Suprapubic skin (tissue), 4 donors: ENCODE results near the gene TMEM164. TPM values are rescaled to one million over a fixed set of nuclear protein-coding genes. Genes with fewer than 3 reads are reported as not detected.
"Not testable (repeated sequence)": the region's sequence is repeated elsewhere in the genome, so short reads cannot be mapped to it uniquely, and the experiment has no call there.

Source experiments
- DNase-seq, 2 donors: peaks; one replicate each; pipeline ENCODE4 v3.0.0-alpha.2; 2019; ENCODE audit warnings: low spot score in 2 of 2
- H3K27ac ChIP-seq: fragments of 200-600 bp; sonication (generic); one replicate; pipeline ENCODE4 v1.5.1; 2019
- H3K27me3 ChIP-seq: fragments of 200-600 bp; sonication (generic); one replicate; pipeline ENCODE4 v1.5.1; 2019
- H3K36me3 ChIP-seq: fragments of 200-600 bp; sonication (generic); one replicate; pipeline ENCODE4 v1.5.1; 2019
- H3K4me1 ChIP-seq: fragments of 200-600 bp; sonication (generic); one replicate; pipeline ENCODE4 v1.5.1; 2019
- H3K4me3 ChIP-seq: fragments of 200-600 bp; sonication (generic); one replicate; pipeline ENCODE4 v1.5.1; 2019; ENCODE audit warnings: mild to moderate bottlenecking
- H3K9me3 ChIP-seq: fragments of 200-600 bp; sonication (generic); one replicate; pipeline ENCODE4 v1.5.1; 2019
- CTCF ChIP-seq, 2 donors: fragments of 200-600 bp in 1 of 2; fragments of 450-650 bp in 1 of 2; sonication (generic) in 1 of 2; IDR thresholded peaks; one replicate each; pipeline ENCODE4 v1.5.1; 2016 to 2019; ENCODE audit warnings: antibody characterized with exemption in 2 of 2, mild to moderate bottlenecking in 1 of 2, moderate library complexity in 1 of 2
- EP300 ChIP-seq: sonication (generic); formaldehyde crosslinking; IDR thresholded peaks from one replicate; pipeline ENCODE4 v1.6.1; 2017; ENCODE audit warnings: antibody characterized with exemption
- POLR2A ChIP-seq, 2 donors: fragments of 450-650 bp; IDR thresholded peaks; one replicate each; pipeline ENCODE4 v1.6.1; 2017; ENCODE audit warnings: antibody characterized with exemption in 2 of 2, mild to moderate bottlenecking in 2 of 2, moderate library complexity in 2 of 2
- POLR2AphosphoS5 ChIP-seq, 3 donors: sonication (generic); formaldehyde crosslinking; IDR thresholded peaks; one replicate each; pipeline ENCODE4 v1.6.1; 2017; ENCODE audit warnings: antibody characterized with exemption in 3 of 3
- WGBS: methylation state at CpG from one replicate; pipeline ENCODE4 v1.1.5; 2018; 5-methylcytosine and 5-hydroxymethylcytosine counted together
- total RNA-seq, 4 donors: library from RNA; depleted of rRNA; stranded (reverse); fragments of >200 nt; gene quantifications; one replicate each; pipeline ENCODE4 v1.1.0, GENCODE V29; 2016

Gene TMEM164
- total RNA-seq, 4 donors from 2014 or later, result 35.5 to 71.2 (median 58.7) TPM

- no peak for TF ChIP-seq CTCF (IDR thresholded peaks at IDR 0.05)
- no peak for TF ChIP-seq POLR2AphosphoS5 (IDR thresholded peaks at IDR 0.05)
- TF ChIP-seq EP300, result no peak
- TF ChIP-seq POLR2A (IDR thresholded peaks at IDR 0.05), result no peak
- DNase-seq, result no peak
- WGBS, result 87% methylated on average over 2 of the region's 2 CpGs
These were observed 38.5 kb upstream of the TMEM164 start for GRCh38 chrX:109964390-109964789.

GRCh38 chrX:109966246-109966645, 36.7 kb upstream of the TMEM164 start:
- Histone ChIP-seq H3K4me1 (no peaks in the 10 kb centered on the region), H3K4me3 (no peak overlapping the region), H3K27ac (no peak overlapping the region), H3K27me3 (no peaks in the 10 kb centered on the region), H3K36me3 (no peaks in the 10 kb centered on the region), H3K9me3 (no peaks in the 10 kb centered on the region)
- WGBS, result 45% methylated on average over 1 of the region's 1 CpG
- no peak for DNase-seq
- TF ChIP-seq EP300, result no peak
- TF ChIP-seq CTCF (IDR thresholded peaks at IDR 0.05), result no peak
- TF ChIP-seq POLR2A (IDR thresholded peaks at IDR 0.05), result no peak
- TF ChIP-seq POLR2AphosphoS5 (IDR thresholded peaks at IDR 0.05), result no peak

More at GRCh38 chrX:109964390-109964789, 38.5 kb upstream of the TMEM164 start:
- no peaks in the 10 kb centered on the region for H3K27me3 ChIP-seq
- H3K36me3 ChIP-seq, result no peaks in the 10 kb centered on the region
- no peaks in the 10 kb centered on the region for H3K9me3 ChIP-seq
- H3K4me3 ChIP-seq, result no peak overlapping the region
- no peaks in the 10 kb centered on the region for H3K4me1 ChIP-seq
- no peak overlapping the region for H3K27ac ChIP-seq

GRCh38 chrX:109967156-109967555, 35.8 kb upstream of the TMEM164 start:
- TF ChIP-seq POLR2AphosphoS5 (IDR thresholded peaks at IDR 0.05) (no peak), CTCF (IDR thresholded peaks at IDR 0.05) (no peak), POLR2A (IDR thresholded peaks at IDR 0.05) (no peak), EP300 (no peak)
- Histone ChIP-seq H3K4me1 (no peaks in the 10 kb centered on the region), H3K9me3 (no peaks in the 10 kb centered on the region), H3K27me3 (no peaks in the 10 kb centered on the region), H3K27ac (no peak overlapping the region), H3K36me3 (no peaks in the 10 kb centered on the region), H3K4me3 (no peak overlapping the region)
- WGBS, result 55% methylated on average over 3 of the region's 3 CpGs
- no peak for DNase-seq

GRCh38 chrX:109970841-109971240, 32.1 kb upstream of the TMEM164 start:
- H3K9me3 ChIP-seq, H3K27me3 ChIP-seq, H3K27ac ChIP-seq, DNase-seq, H3K4me3 ChIP-seq, H3K4me1 ChIP-seq, H3K36me3 ChIP-seq: not testable (repeated sequence)
- 85% methylated on average over 4 of the region's 4 CpGs for WGBS

- no peaks in the 10 kb centered on the region for H3K36me3 ChIP-seq
- no peaks in the 10 kb centered on the region for H3K9me3 ChIP-seq
- 57% methylated on average over 1 of the region's 1 CpG for WGBS
- TF ChIP-seq POLR2A (IDR thresholded peaks at IDR 0.05) (no peak), POLR2AphosphoS5 (IDR thresholded peaks at IDR 0.05) (no peak), EP300 (no peak), CTCF (IDR thresholded peaks at IDR 0.05) (no peak)
- H3K27me3 ChIP-seq, result no peaks in the 10 kb centered on the region
- no peaks in the 10 kb centered on the region for H3K4me1 ChIP-seq
- H3K4me3 ChIP-seq, result no peak overlapping the region
- H3K27ac ChIP-seq, result no peak overlapping the region
- no peak for DNase-seq
These were observed 27.8 kb upstream of the TMEM164 start for GRCh38 chrX:109974906-109975655.

GRCh38 chrX:109985210-109985609, 17.7 kb upstream of the TMEM164 start:
- not testable (repeated sequence) for H3K27ac ChIP-seq, H3K4me3 ChIP-seq, H3K9me3 ChIP-seq, H3K27me3 ChIP-seq, DNase-seq, H3K36me3 ChIP-seq, H3K4me1 ChIP-seq
- WGBS, result 70% methylated on average over 4 of the region's 4 CpGs
